ENCODE data around the gene RNF220.
"Not testable (repeated sequence)": the region's sequence is repeated elsewhere in the genome, so short reads cannot be mapped to it uniquely, and the experiment has no call there.

RNF220 gene

DNA sequence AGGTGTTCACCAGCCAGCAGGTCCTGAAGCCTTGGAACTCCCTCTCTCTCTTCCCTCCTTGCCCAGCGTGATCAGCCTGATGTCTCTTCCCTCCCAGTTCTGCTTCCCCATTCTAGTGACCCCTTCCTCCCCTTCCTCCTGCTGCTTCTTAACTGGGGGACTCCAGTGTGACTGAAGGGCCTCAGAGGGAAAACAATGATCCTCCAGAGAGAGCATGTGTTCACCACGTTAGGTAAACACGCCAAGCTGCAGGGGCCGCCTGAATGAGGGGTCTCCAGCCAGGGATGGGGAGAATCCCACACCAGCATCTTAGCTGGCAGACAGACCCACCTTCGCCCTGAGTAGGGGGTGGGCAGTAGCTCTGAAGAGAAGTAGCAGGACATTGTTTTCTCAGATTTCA lies 144.5 kb downstream of the RNF220 start:
- no peak for DNase-seq (ENCODE audit: low spot score)

DNA sequence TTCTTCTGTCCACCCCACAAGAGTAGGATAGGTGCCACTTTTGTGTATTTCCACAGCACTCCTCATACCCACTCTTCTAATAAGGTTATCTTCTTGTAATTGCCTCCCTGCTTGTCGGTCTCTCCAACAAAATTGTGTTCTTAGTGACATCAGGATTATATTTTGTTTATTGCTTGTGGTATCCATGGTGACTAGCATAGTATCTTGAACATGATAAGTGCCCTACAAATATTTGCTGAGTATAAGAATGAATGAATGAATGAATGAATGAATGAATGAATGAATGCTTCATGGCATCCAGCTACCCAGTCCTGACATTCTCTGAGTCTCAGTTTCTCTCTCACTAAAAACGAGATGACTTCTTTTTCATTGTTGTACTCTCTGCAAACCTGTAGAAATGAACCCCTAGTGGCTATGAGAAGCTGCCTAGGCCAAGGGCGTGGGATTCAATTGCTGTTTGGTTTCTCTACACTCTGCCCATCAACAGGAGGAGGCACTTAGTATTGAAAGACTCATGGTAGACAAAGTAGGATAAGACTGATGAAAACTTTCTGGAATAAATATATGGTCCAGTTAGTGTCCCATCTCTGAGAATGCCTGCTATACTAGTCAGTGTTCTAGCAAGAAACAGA lies 148.2 kb downstream of the RNF220 start:
- DNase-seq (ENCODE audit: low spot score) = no peak

DNA sequence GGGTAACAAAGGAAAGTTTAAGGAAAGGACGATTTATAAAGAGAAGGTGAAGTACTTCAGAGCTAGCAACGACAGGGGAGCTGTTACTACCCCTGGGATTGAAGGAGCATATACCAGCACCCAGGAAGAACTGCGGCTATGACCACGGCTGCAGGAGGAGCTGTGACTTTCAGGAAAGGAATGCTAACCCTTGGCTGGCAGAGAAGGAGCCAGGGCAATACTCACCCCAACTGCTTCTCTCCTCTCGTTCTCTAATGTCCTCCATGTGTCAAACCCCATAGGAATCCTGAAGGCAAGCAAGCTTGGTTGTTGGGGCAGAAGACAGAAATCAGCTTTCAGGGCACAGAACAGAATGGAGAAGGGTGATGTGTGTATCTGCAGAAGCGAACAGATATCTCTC lies 148.7 kb downstream of the RNF220 start:
- DNase-seq (ENCODE audit: low spot score) = no peak

DNA sequence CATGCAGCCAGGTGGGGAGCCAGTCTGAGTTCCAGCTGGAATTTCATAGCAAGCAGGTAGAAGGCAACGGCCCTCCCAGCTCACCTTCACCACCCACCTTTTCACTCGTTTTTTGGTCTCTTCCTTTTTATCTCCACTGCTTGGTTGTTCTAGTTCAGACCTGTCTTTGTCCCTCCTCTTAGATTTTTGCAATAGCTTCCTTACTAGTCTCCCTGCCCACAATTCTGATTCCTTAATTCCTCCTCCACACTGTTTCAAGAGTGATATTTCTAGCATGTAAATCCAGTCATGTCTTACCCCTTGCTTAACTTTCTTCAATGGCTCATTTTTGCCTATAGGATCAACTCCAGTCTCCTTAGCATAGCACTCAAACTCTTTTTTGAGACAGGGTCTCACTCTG lies 149.7 kb downstream of the RNF220 start:
- no peak for DNase-seq (ENCODE audit: low spot score)

DNA sequence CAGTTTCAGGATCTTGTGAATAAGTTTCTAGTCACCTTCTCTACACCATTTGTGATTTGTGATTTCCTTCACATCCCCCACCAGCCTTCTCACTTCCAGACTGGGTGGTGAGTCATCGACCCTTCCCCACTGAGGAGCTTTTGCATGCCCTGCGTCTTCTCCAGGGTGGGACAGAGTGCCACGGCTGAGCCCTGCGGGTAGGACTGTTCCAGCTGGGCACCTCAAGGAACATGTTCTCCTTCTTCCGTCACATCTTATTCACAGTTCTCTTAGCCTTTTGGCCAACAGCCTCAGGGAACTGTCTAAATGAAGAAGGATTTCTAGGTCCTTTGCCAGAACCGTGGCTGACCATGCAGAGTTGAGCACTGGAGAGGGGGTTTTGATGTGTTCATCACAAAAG lies 152.7 kb downstream of the RNF220 start:
- no peak for DNase-seq (ENCODE audit: low spot score)

DNA sequence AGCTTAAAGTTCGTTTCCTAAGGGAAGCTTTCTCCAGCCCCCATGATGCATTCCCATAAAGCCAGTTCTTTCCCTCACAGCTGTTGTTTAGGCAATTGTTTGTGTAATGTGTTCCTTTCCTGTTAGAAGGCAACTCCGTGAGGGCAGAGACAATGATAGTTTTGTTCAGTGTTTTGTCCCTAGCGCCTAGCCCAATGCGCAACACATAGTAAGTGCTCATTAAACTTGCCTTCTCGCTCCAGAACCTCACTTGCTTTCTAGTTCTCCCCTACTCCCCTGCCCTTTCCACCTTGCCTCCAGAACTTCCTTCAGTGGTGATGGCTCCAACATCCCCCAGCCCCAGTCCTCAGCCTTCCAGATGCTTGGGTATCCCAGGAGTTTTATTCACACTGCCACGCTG lies 153.8 kb downstream of the RNF220 start:
- DNase-seq (ENCODE audit: low spot score) = no peak

DNA sequence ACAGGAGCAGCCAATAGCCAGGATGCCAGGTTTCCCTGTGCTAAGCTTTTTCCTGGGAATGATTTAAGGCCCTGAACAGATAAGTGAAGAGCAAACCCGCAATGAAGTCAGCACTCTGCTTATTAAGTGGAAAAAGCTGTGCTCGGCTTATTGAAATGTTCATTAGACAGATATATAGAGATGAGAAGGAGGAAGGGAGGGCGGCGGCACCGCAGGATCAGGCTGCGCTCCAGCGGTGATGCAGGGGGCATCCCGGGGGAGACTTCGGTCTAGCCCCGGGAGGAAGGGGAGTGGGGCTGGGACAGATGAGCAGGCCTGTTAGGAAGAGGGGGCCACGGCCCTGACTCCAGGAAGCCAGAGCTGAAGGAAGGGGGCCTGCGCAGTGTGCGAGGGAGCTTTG lies 154.3 kb downstream of the RNF220 start:
- DNase-seq (ENCODE audit: low spot score) = no peak

DNA sequence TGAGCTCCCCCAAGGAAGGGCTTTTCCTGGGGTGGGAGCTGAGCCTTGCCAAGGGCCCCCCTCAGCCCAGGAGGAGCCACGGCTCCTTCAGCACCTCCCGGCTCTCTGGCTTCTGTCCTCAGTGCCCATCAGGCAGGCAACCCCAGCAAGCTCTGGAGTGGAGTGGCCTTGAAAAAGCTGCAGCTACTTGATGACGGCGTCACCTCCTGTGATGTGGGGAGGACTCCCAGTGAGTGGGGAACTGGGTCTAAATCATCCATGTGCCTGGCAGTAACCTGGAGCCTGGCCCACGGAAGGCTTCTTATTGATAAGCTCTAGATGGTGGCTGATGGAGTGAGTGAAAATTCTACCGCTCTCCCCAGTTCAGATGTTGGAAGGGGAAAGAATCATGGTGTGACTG lies 154.9 kb downstream of the RNF220 start:
- DNase-seq (ENCODE audit: low spot score) = no peak

DNA sequence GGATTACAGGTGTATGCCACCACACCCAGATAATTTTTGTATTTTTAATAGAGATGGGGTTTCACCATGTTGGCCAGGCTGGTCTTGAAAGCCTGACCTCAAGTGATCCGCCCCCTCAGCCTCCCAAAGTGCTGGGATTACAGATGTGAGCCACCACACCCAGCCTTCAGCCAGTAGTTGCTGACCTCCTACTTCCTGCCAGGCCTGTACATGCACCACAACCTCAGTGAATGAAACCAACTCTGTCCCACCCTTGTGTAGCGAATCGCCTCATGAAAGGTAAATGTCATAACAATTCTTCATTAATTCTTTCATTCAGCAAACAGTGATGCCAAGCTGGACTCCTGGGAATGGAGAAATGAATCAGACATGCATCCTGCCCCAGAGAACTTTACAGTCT lies 155.6 kb downstream of the RNF220 start:
- not testable (repeated sequence) for DNase-seq (ENCODE audit: low spot score)

DNA sequence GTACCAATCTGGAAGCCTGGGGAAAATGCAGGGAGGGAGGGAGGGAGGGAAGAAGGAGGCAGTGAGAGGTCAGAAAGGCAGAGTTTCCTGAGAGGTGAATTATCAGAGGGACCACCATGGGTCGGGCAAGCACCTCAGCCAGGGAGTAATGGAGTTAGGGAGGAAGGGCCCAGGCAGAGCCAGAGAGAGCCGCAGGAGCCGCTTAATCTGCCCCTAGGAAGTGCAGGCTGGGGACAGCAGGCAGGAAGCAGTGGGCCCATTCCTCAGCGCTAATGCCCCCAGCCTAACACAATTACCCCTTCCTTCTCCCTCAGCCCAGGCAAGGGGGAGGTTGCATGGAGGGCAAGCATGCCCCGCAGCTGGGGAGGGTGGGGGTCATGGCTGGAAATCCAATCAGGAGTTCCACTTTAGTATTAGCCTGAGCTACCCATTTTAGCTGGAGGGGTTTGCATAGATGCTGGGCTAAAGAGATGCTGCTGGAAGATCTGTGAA lies 160.2 kb downstream of the RNF220 start:
- DNase-seq (ENCODE audit: low spot score) = no peak

DNA sequence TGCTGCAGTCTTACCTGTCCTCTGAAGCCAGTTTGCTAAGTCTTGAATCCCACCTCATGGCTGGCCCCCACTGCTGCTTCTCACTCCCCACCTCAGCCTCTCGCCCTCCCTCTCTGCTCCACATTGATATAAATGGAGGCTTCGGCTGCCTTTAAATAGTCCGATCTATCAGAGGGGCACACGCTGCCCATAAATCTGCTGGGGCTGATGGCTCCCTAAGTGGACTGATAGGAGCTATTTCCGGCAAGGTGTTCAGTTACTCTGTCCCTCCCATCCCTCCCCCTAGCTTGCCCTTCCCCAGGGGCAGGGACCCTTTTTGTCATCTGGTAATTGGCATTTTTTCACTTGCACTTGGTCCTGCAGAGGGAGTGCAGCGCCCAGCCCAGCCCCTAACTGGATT lies 160.8 kb downstream of the RNF220 start:
- DNase-seq (ENCODE audit: low spot score) = no peak

DNA sequence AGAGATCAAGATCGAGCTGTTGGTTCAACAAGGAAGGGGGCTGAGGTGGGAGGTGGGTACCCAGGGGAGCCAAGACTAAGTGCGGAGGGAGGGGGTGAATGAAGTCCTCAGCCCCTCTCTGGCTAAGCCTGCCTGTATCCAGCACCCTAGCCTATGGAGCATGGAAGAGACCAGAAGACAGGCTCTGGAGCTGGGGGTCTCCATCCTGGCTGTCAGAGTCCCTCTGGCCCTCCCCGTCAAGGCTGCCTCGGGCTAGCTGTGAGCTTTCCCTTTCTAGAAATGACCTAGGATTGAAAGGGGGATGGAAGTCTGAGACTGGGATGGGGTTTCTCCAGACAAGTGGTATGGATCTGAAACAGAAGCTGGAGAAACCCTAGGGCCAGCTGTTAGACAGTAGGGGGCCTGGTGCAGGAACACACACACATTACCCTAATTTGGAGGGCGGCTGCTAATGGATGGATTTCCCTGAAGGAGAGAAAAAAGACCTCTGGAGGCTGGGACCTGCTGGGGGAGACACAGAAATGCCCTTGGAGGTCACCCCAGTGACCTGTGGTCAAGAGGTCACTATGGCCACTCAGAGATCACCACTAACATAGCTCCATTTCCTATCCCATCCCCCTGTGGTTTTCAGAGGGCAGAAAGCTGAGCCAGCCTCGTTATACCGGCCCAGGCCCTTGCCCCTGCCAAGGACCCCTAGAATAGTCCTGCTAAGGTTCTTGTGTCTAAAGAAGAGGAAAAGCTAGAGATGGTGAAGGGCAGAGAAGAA lies 161.4 kb downstream of the RNF220 start:
- DNase-seq (ENCODE audit: low spot score) = no peak

DNA sequence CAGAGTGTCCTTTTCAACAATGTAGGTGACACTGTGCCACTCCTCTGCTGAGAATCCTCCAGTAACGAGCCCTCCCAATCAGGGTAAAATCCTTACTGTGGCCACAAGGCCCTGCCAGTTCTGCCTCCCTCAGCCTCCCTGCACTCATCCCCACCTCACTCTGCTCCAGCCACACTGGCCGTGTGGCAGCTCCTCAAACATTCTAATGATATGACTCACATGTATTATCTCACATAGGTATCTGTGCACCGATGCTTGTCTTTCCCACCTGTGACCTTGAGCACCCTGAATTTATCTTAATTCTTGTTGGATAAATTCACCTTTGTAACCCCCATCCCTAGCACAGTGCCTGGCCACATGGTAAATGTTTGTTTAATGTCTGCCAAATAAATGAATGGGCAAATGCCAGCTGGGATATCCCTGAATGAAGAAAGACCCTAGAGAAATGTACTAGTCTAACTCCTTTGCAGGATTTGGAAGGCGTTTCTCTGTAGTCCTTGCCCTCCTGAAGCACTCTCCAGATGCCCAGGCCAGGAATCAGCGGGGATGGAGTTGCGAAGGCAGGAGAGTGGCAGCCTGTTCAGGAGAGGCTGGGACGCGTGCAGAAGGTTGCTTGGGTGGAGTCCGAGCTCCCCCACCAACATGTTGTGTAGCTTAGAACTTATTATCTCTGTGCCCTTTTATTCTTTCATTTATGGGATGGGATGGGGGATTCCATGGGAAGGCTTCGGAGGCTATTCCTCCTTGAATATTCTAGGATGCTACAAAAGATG lies 163.3 kb downstream of the RNF220 start:
- DNase-seq (ENCODE audit: low spot score) = no peak

DNA sequence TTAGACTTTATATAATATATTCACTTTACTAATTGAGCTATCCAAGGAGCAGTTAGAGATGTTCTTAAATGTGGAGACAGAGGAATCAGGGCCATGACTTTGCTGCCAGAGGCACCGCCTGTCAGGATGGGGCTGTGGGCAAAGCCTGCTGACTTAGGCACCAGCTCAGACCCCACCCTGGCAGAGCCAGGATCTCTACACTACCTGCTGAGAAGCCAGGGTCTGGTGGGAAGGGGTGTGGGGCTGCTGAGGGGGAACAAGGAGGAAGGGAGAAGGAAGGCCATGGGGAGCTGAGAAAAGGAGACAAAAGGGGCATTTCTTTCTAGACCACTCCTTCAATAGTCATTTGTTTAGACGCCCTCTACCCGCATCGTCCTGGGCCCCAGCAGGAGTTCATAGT lies 164.4 kb downstream of the RNF220 start:
- no peak for DNase-seq (ENCODE audit: low spot score)

DNA sequence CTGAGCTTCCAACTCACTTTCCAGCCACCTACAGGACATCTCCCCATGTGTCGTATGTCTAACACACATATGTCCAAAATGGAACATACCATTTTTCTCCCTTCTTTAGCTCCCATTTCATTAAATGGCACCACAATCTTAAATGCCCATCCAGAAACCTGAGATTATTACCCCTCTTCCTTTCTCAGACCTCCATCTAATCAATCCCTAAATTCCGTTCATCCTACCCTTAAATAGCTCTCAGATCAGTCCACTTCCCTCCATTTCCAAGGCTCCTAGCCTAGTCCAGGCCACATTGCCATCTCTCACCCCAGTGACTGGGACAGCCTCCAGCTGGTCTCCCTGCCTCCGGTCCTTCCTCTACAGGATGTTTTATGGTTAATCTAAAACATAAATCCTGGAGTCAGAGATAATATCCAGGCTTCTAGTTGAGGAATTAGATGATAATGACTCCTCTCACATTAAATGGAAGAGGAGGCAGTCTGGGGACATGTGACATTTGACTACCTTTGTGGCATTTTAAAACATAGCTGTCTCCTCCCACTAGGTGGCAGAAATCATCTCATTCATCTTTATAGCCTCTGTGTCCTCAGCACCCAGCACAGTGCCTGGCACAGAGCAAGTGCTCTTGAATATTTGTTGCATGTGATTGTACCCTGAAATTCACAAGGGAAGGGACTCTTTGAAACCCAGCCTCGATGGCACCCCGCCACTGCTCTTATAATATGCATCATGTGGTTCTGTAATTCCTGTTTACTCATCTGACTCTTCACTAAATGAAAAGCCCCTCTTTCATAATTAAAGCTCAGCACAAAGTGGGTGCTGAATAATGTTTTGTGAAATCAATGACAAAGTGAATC lies 166.9 kb downstream of the RNF220 start:
- peak; percentile 35 for DNase-seq (ENCODE audit: low spot score)

DNA sequence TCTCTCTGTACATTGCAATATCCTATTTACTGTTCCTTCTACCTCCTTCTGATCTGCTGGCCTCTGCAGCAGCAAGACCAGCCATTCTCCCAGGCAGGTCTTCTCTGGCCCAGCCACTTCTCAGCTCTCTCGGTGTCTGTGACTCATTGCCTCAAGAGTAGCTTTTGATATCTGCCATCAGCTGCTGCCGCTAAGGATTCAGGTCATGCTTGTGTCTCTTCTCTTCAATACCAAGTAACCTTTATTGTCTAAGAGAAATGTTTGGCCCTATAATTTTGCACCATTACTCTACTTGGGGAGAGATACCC lies 167.5 kb downstream of the RNF220 start:
- no peak for DNase-seq (ENCODE audit: low spot score)

DNA sequence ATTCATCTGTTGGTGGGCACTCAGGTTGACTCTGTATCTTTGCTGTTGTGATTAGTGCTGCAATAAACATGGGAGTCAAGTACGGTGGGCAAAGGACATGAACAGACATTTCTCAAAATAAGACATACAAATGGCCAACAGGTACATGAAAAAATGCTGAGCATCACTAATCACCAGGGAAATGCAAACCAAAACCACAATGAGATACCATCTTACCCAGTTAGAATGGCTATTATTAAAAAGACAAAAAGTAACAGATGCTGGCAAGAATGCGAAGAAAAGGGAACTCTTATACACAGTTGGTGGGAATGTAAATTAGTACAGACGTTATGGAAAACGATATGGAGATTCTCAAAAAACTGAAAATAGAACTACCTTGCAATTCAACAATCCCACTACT lies 170.3 kb downstream of the RNF220 start:
- DNase-seq (ENCODE audit: low spot score) = no peak

DNA sequence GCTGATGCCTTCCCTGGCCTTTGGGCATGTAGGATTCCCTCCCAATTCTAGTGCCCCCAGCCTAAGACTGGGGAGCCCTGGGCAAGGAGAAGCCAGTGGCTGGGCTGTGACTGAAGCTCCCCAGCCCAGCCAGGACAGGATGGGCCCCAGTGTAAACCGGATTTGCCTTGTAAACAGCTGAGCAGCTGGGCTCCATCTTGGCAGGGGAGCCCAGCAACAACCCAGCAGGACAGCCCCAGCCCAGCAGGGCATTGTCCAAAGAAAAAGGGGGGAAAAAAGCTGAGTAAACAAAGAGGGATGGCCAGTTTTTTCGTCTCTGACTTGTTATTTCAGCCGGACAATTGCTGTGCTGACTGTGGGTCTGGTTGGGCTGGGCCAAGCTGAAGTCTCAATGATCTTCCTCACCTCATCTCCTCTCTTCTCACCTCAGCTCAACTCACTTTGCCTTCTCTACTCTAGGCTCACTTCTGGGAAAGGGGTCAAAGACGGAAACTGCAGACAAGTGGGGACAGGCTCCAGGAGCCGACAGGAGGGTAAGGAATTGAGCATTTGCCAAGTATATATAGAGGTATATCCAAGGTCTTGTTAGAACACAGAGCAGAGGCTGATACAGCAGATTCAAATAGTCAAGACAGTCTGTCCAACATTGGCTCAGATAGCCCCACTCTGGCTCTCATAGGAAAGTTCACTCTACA lies 171.5 kb downstream of the RNF220 start:
- no peak for DNase-seq (ENCODE audit: low spot score)

DNA sequence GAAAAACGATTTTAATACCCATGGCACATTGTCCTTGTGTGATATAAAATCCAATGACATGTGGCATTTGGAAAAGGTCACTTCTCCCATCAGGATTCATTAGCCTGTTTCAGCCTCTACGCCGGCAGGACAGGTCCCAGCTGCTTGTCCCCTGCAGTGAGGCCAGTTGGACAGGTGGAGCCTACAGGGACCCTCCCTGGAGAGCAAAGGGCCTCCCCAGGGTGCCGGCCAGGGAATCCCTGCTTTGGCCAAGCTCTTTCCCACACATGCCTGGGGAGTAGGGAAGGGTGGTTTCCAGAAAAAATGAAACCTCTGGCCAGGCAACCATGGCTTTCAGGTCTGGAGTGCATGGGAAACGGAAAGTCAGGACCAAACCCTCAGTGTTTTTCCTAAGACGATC lies 176.2 kb downstream of the RNF220 start:
- DNase-seq (ENCODE audit: low spot score) = no peak

DNA sequence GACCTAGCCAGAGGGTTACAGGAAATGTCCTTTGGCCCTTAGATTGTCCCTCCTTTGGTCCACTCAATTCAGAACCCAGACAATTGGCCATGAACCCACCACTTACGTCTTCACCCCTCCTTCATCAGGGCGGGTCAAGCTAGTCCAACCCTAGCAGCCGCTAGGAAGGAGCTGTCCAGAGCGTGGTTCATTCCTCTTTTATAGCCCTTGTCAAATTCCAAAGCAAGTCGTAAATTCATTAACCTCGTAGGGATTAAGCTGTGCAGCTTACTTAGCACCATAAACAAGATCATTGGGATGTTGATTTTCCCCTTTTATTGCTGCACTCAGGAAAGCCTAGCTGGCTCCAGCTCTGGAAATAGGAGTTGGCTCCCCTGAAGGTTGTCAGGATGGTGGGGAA lies 179.1 kb downstream of the RNF220 start:
- DNase-seq (ENCODE audit: low spot score) = no peak

DNA sequence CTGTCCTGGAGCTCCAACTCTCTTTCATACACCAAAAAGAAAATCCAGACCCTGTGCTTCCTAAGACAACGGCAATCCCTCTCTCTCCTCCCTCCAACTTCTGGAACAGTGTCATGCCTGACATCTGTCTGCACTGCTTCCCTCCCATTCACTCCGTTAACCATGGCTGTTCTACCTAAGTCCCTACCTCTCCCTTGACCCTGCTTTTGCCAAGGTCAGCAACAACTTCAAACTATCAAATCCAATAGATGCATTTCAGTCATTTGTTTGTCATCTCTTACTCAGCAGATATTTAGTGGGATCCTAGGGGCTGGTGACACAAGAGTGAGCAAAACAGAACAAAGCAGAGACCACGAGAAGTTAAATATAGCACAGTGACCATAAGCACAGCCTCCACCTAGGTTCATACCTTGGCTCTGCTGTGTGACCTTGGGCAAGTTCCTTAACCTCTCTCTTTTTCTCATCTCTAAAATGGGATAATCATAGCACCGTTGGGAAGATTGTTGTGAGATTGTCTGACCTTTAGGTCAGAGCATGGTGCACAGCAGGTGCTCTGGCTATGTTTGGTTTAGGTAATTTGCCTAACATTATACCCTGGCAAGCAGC lies 180.4 kb downstream of the RNF220 start:
- DNase-seq (ENCODE audit: low spot score) = no peak

Data from CD4-positive, alpha-beta T cell treated with Interleukin-15 for 4 hours (primary cell).